Ishikawa (cell line): ENCODE results near the gene CWC27.

Experiments
- CEBPB ChIP-seq: IDR thresholded peaks from 2 replicates; pipeline ENCODE4 v1.6.1; 2012
- CREB1 ChIP-seq: IDR thresholded peaks from 2 replicates; pipeline ENCODE4 v1.6.1; 2012; ENCODE audit warnings: low read depth
- EGR1 ChIP-seq: IDR thresholded peaks from 2 replicates; pipeline ENCODE4 v1.6.1; 2012
- EP300 ChIP-seq: IDR thresholded peaks from 2 replicates; pipeline ENCODE4 v1.6.1; 2012; ENCODE audit warnings: borderline replicate concordance
- FOXM1 ChIP-seq: IDR thresholded peaks from 2 replicates; pipeline ENCODE4 v1.6.1; 2012; ENCODE audit warnings: low read depth, borderline replicate concordance
- MAX ChIP-seq: IDR thresholded peaks from 2 replicates; pipeline ENCODE4 v1.6.1; 2012
- NFIC ChIP-seq: IDR thresholded peaks from 2 replicates; pipeline ENCODE4 v1.6.1; 2012
- RAD21 ChIP-seq: IDR thresholded peaks from 2 replicates; pipeline ENCODE4 v1.6.1; 2012; ENCODE audit warnings: low read depth
- REST ChIP-seq: IDR thresholded peaks from 2 replicates; pipeline ENCODE4 v1.6.1; 2012; ENCODE audit warnings: low read depth, mild to moderate bottlenecking
- TAF1 ChIP-seq: IDR thresholded peaks from 2 replicates; pipeline ENCODE4 v1.6.1; 2012; ENCODE audit warnings: low read depth, mild to moderate bottlenecking
- TCF12 ChIP-seq: IDR thresholded peaks from 2 replicates; pipeline ENCODE4 v1.6.1; 2012; ENCODE audit warnings: low read depth
- TEAD4 ChIP-seq: IDR thresholded peaks from 2 replicates; pipeline ENCODE4 v1.6.1; 2012
- YY1 ChIP-seq: IDR thresholded peaks from 2 replicates; pipeline ENCODE4 v1.6.1; 2012; ENCODE audit warnings: low read depth
- ZBTB7A ChIP-seq: IDR thresholded peaks from 2 replicates; pipeline ENCODE4 v1.6.1; 2012; ENCODE audit warnings: low read depth
- TF ChIP-seq, protein P1 (sequence below): IDR thresholded peaks from 2 replicates; pipeline ENCODE4 v1.6.1; 2012

The CWC27 gene

GRCh38 chr5:64874753-64875152 is 106.0 kb downstream of the CWC27 start:
- TF ChIP-seq RAD21: no peak
- no peak for TF ChIP-seq EGR1
- TF ChIP-seq MAX: no peak
- no peak for TF ChIP-seq TAF1
- no peak for TF ChIP-seq CREB1
- TF ChIP-seq REST: no peak
- TF ChIP-seq, protein P1, sequence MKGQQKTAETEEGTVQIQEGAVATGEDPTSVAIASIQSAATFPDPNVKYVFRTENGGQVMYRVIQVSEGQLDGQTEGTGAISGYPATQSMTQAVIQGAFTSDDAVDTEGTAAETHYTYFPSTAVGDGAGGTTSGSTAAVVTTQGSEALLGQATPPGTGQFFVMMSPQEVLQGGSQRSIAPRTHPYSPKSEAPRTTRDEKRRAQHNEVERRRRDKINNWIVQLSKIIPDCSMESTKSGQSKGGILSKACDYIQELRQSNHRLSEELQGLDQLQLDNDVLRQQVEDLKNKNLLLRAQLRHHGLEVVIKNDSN: no peak
- TF ChIP-seq EP300: no peak
- no peak for TF ChIP-seq YY1
- no peak for TF ChIP-seq CEBPB
- TF ChIP-seq NFIC: no peak

DNA sequence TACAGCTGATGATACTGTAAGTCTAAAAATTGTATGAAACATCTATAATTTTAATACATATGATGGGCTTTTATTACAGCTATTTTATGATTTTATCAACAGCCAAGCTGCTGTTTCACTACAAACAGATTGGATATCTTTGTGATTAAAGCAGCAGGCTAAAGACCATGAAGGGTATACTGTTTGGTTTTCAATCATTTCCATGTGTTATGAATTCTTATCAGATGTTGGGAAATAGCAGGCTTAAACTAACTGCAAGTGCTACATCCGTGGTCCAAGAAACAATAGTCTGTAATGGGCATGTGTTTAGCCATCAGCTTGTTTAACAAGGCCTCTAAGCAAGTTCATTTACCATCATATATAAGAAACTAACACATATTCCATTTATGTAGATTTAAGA is 107.5 kb downstream of the CWC27 start:
- no peak for TF ChIP-seq ZBTB7A
- no peak for TF ChIP-seq RAD21
- no peak for TF ChIP-seq EGR1
- no peak for TF ChIP-seq TAF1
- TF ChIP-seq TCF12: no peak
- no peak for TF ChIP-seq EP300
- no peak for TF ChIP-seq YY1
- no peak for TF ChIP-seq CEBPB
- TF ChIP-seq MAX: no peak
- TF ChIP-seq CREB1: no peak

GRCh38 chr5:64880821-64881220 is 112.1 kb downstream of the CWC27 start:
- no peak for TF ChIP-seq EP300
- TF ChIP-seq TCF12: no peak
- TF ChIP-seq ZBTB7A: no peak
- TF ChIP-seq FOXM1: no peak
- TF ChIP-seq MAX: no peak
- no peak for TF ChIP-seq NFIC

GRCh38 chr5:64883912-64884311 is 115.2 kb downstream of the CWC27 start:
- TF ChIP-seq TCF12: no peak
- TF ChIP-seq REST: no peak
- TF ChIP-seq, protein P1: no peak
- no peak for TF ChIP-seq TAF1
- TF ChIP-seq MAX: no peak
- TF ChIP-seq CREB1: no peak
- no peak for TF ChIP-seq EGR1
- no peak for TF ChIP-seq TEAD4
- no peak for TF ChIP-seq ZBTB7A
- TF ChIP-seq CEBPB: no peak

DNA sequence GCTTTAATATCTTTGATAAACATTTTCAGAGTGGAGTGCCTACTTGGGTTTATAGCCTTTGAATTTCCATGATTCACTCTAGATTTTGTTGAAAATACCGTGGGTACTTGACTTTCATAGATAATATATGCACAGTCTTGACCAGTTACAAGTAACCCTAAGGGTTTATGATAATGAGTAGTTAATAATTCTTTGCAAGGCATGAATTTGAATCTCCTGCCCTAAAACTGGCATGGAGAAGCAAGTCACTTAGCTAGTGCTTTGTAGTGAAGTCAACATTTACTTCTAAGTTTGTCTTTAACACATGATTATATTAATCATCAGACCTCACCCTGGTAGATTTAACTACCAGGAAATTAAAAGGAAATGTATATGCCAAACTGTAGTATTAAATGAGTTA is 115.8 kb downstream of the CWC27 start:
- TF ChIP-seq EGR1: no peak
- no peak for TF ChIP-seq TAF1
- TF ChIP-seq RAD21: no peak
- no peak for TF ChIP-seq NFIC
- TF ChIP-seq CEBPB: no peak
- no peak for TF ChIP-seq TCF12
- TF ChIP-seq, protein P1: no peak
- TF ChIP-seq FOXM1: no peak
- no peak for TF ChIP-seq YY1
- no peak for TF ChIP-seq EP300

- no peak for TF ChIP-seq TAF1
Observed at GRCh38 chr5:64887910-64888309, 119.2 kb downstream of the CWC27 start.
